Keratinocyte (primary cell): ENCODE results near the gene HSP90AA1. TPM values are rescaled to one million over a fixed set of nuclear protein-coding genes. Genes with fewer than 3 reads are reported as not detected.
A peak's percentile ranks its signal among the peaks of the same experiment; 100 is the strongest.

ENCODE experiments used
- DNase-seq: peaks from one replicate; pipeline ENCODE4 v3.0.0-alpha.2; 2011; ENCODE audit warnings: low read depth, missing footprints, low spot score
- FAIRE-seq: peaks from 2 replicates; lab custom pipeline; 2011; peaks lifted over from hg19 to GRCh38; lab: Jason Lieb, UNC
- H2AFZ ChIP-seq: 2 replicates; pipeline ENCODE4 v1.6.0; 2012; ENCODE audit warnings: low read length, control low read depth, inconsistent platforms; ENCODE audit not compliant: control insufficient read depth
- H3K27ac ChIP-seq: 2 replicates; pipeline ENCODE4 v1.5.1; 2011; ENCODE audit warnings: low read length; ENCODE audit not compliant: control insufficient read depth, insufficient read depth
- H3K27me3 ChIP-seq: 3 replicates; pipeline ENCODE4 v1.6.0; 2011; ENCODE audit warnings: low read length; ENCODE audit not compliant: control insufficient read depth, insufficient read depth; ENCODE audit errors: extremely low read depth
- H3K36me3 ChIP-seq, 2 experiments: 2 replicates in 1 of 2; 3 replicates in 1 of 2; pipeline ENCODE4 v1.5.1; 2011; ENCODE audit warnings: low read length in 2 of 2, mild to moderate bottlenecking in 1 of 2; ENCODE audit not compliant: control insufficient read depth in 2 of 2, insufficient read depth in 2 of 2; ENCODE audit errors: extremely low read depth in 1 of 2
- H3K4me1 ChIP-seq: 3 replicates; pipeline ENCODE4 v1.5.1; 2011; ENCODE audit warnings: low read length; ENCODE audit not compliant: control insufficient read depth, insufficient read depth; ENCODE audit errors: extremely low read depth
- H3K4me2 ChIP-seq: 3 replicates; pipeline ENCODE4 v1.6.0; 2011; ENCODE audit warnings: low read depth, low read length; ENCODE audit not compliant: control insufficient read depth, insufficient read depth; ENCODE audit errors: extremely low read depth
- H3K4me3 ChIP-seq, 3 experiments: fragments of 200-600 bp in 1 of 3; sonication (generic) in 1 of 3; 2 replicates in 2 of 3; 3 replicates in 1 of 3; pipeline ENCODE4 v1.5.1; 2011 to 2016; ENCODE audit warnings: low read length in 3 of 3, mild to moderate bottlenecking in 3 of 3, control low read depth in 2 of 3, inconsistent platforms in 1 of 3, low read depth in 1 of 3, mixed read lengths in 1 of 3, mixed run types in 1 of 3, moderate library complexity in 1 of 3; ENCODE audit not compliant: control insufficient read depth in 2 of 3, insufficient read depth in 2 of 3; ENCODE audit errors: extremely low read depth in 1 of 3
- H3K79me2 ChIP-seq: 2 replicates; pipeline ENCODE4 v1.6.0; 2012; ENCODE audit warnings: low read length; ENCODE audit not compliant: control insufficient read depth, insufficient read depth
- H3K9ac ChIP-seq: 3 replicates; pipeline ENCODE4 v1.6.0; 2011; ENCODE audit warnings: low read length; ENCODE audit not compliant: control insufficient read depth, insufficient read depth; ENCODE audit errors: extremely low read depth
- H3K9me1 ChIP-seq: 3 replicates; pipeline ENCODE4 v1.6.0; 2011; ENCODE audit warnings: low read length; ENCODE audit not compliant: control insufficient read depth, insufficient read depth; ENCODE audit errors: extremely low read depth
- H3K9me3 ChIP-seq: 2 replicates; pipeline ENCODE4 v1.5.1; 2012; ENCODE audit warnings: low read depth, low read length; ENCODE audit not compliant: control insufficient read depth
- H4K20me1 ChIP-seq: 3 replicates; pipeline ENCODE4 v1.6.0; 2011; ENCODE audit warnings: low read length; ENCODE audit not compliant: control insufficient read depth, insufficient read depth; ENCODE audit errors: extremely low read depth
- CTCF ChIP-seq, 3 experiments: IDR thresholded peaks in 1 of 3; conservative IDR thresholded peaks in 1 of 3; optimal IDR thresholded peaks in 1 of 3; 2 replicates in 2 of 3; 3 replicates in 1 of 3; pipeline versions ENCODE3 to v1.5.1; 2011; ENCODE audit warnings: low read length in 3 of 3, mild to moderate bottlenecking in 3 of 3, moderate library complexity in 2 of 3, control low read depth in 1 of 3, inconsistent platforms in 1 of 3; ENCODE audit not compliant: insufficient read depth in 2 of 3; ENCODE audit errors: extremely low read depth in 1 of 3
- EZH2 ChIP-seq: IDR thresholded peaks from one replicate; pipeline ENCODE4 v1.6.1; 2012; ENCODE audit warnings: inconsistent platforms, mild to moderate bottlenecking, low read length, moderate library complexity
- dilution Hi-C: fragments of 300-500 bp; cut with MboI; formaldehyde crosslinking; loops from one replicate; pipeline ENCODE4 v1.7.0; 2020; ENCODE audit warnings: low sequenced_read_pairs; ENCODE audit not compliant: extremely low pct_ligation_motif_present
- polyA plus RNA-seq, 5 experiments: library from polyadenylated mRNA; depleted of rRNA in 3 of 5; stranded (reverse) in 3 of 5; stranded (forward) in 1 of 5; unstranded in 1 of 5; fragments of >200 nt; gene quantifications; 1 replicate in 1 of 5; 2 replicates in 3 of 5; 3 replicates in 1 of 5; pipeline versions ENCODE4 v1.2.1 to v1.2.3, GENCODE V29; 2011 to 2012; ENCODE audit warnings: missing spikeins in 2 of 5, low read depth in 1 of 5, low replicate concordance in 1 of 5

The HSP90AA1 gene
- polyA plus RNA-seq, 1 donor (not counting 4 experiments of a cell fraction or from before 2014, with no cell fraction given) = 898 TPM

GRCh38 chr14:102047808-102048540 lies 38.9 kb downstream of the HSP90AA1 start:
- no peak overlapping the region for H3K4me3 ChIP-seq
- no peak overlapping the region for H3K27ac ChIP-seq
- H2AFZ ChIP-seq = no peak overlapping the region
- no peak for FAIRE-seq
- DNase-seq = no peak
- no peaks in the 10 kb centered on the region for H3K9me1 ChIP-seq
- H3K4me1 ChIP-seq = no peaks in the 10 kb centered on the region
- H4K20me1 ChIP-seq = no peaks in the 10 kb centered on the region
- H3K36me3 ChIP-seq = peaks cover 53 to 56% of the 10 kb centered on the region in 2 experiments
- dilution Hi-C loops = no loop called here
- no peaks in the 10 kb centered on the region for H3K9me3 ChIP-seq
- H3K9ac ChIP-seq = no peak overlapping the region
- H3K4me2 ChIP-seq = no peak overlapping the region
- TF ChIP-seq EZH2 (no peak), CTCF (optimal IDR thresholded peaks at IDR 0.05 in 1 of 3, IDR thresholded peaks at IDR 0.05 in 1 of 3, conservative IDR thresholded peaks at IDR 0.05 in 1 of 3; ENCODE audit: extremely low read depth in 1 of 3, insufficient read depth in 2 of 3, low read length in 3 of 3) (no peak)
- H3K27me3 ChIP-seq = no peaks in the 10 kb centered on the region
- no peaks in the 10 kb centered on the region for H3K79me2 ChIP-seq

DNA sequence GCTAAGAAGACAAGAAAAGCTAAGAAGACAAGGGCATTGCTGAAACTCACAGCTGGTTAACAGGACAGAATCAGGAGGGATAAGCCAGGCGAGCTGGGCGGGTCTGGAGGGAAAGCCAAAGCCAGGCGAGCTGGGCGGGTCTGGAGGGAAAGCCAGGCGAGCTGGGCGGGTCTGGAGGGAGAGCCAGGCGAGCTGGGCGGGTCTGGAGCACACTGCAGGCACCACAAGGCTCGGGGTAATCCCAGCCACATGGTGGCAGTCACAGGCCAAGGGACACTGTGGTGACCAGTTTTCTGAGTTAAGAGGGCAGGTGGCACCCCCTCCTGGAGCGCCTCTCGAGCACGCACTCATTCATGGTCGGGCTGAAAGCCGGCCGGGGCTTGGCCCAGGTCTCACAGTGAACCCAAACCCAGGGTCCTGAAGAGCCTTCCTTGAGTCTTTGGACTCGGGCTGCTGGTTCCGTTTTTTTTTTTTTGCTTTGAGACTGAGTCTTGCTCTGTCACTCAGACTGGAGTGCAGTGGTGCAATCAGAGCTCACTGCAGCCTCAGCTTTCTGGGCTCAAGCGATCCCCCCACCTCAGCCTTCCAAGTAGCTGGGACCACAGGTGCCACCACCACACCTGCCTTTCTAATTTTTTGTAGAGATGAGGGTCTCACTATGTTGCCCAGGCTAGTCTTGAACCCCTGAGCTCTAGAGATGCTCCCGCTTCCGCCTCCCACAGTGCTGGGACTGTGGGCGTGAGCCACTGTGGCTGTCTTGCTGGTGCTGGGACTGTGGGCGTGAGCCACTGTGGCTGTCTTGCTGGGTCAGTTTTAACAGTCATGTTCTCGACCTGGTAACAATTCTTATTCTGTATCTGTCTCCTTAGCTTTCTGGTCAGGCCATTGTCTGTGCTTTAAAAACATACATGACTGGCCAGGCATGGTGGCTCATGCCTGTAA lies 40.2 kb downstream of the HSP90AA1 start:
- Histone ChIP-seq H4K20me1 (no peaks in the 10 kb centered on the region), H3K9ac (no peak overlapping the region), H3K4me1 (no peaks in the 10 kb centered on the region), H3K79me2 (no peaks in the 10 kb centered on the region), H3K9me3 (no peaks in the 10 kb centered on the region), H3K27ac (no peak overlapping the region), H2AFZ (no peak overlapping the region), H3K9me1 (no peaks in the 10 kb centered on the region), H3K4me2 (no peak overlapping the region), H3K36me3 (peaks cover 58 to 61% of the 10 kb centered on the region in 2 experiments), H3K4me3 (no peak overlapping the region), H3K27me3 (no peaks in the 10 kb centered on the region)
- DNase-seq (no peak), FAIRE-seq (no peak)
- dilution Hi-C loops = no loop called here
- TF ChIP-seq CTCF (optimal IDR thresholded peaks at IDR 0.05 in 1 of 3, IDR thresholded peaks at IDR 0.05 in 1 of 3, conservative IDR thresholded peaks at IDR 0.05 in 1 of 3; ENCODE audit: extremely low read depth in 1 of 3, insufficient read depth in 2 of 3, low read length in 3 of 3) = peak; percentile 18 to 55 (median 32)
- TF ChIP-seq EZH2 = no peak
